Measurements from ENCODE around the gene LIPC.

Gene LIPC

GRCh38 chr15:58551084-58551763 lies 119.4 kb downstream of the LIPC start:
- no peak overlapping the region for H3K27ac ChIP-seq

GRCh38 chr15:58551764-58552504 lies 120.1 kb downstream of the LIPC start:
- H3K36me3 ChIP-seq, result no peaks in the 10 kb centered on the region
- TF ChIP-seq CTCF (IDR thresholded peaks at IDR 0.05; ENCODE audit: low read depth, low read length), result no peak
- no peak overlapping the region for H3K4me3 ChIP-seq (ENCODE audit: low read depth, low read length)
- H3K9me3 ChIP-seq (ENCODE audit: severe bottlenecking), result no peaks in the 10 kb centered on the region
- no peak overlapping the region for H3K27ac ChIP-seq
- no peaks in the 10 kb centered on the region for H3K27me3 ChIP-seq (ENCODE audit: insufficient read depth, low read depth, severe bottlenecking)
- DNase-seq, result no peak

More at GRCh38 chr15:58551084-58551763, 119.4 kb downstream of the LIPC start:
- H3K4me3 ChIP-seq (ENCODE audit: low read depth, low read length), result no peak overlapping the region
- H3K27me3 ChIP-seq (ENCODE audit: insufficient read depth, low read depth, severe bottlenecking), result no peaks in the 10 kb centered on the region
- no peaks in the 10 kb centered on the region for H3K36me3 ChIP-seq
- H3K9me3 ChIP-seq (ENCODE audit: severe bottlenecking), result no peaks in the 10 kb centered on the region
- no peak for DNase-seq
- no peak for TF ChIP-seq CTCF (IDR thresholded peaks at IDR 0.05; ENCODE audit: low read depth, low read length)

- H3K4me3 ChIP-seq (ENCODE audit: low read depth, low read length), result no peak overlapping the region
- no peak overlapping the region for H3K27ac ChIP-seq
- H3K9me3 ChIP-seq (ENCODE audit: severe bottlenecking), result no peaks in the 10 kb centered on the region
- H3K27me3 ChIP-seq (ENCODE audit: insufficient read depth, low read depth, severe bottlenecking), result no peaks in the 10 kb centered on the region
- no peak for TF ChIP-seq CTCF (IDR thresholded peaks at IDR 0.05; ENCODE audit: low read depth, low read length)
- H3K36me3 ChIP-seq, result no peaks in the 10 kb centered on the region
- DNase-seq, result no peak
These were observed 120.9 kb downstream of the LIPC start for GRCh38 chr15:58552505-58553364.

GRCh38 chr15:58553365-58553918 lies 121.7 kb downstream of the LIPC start:
- no peak for DNase-seq
- Histone ChIP-seq H3K36me3 (no peaks in the 10 kb centered on the region), H3K27ac (no peak overlapping the region), H3K4me3 (ENCODE audit: low read depth, low read length) (no peak overlapping the region), H3K9me3 (ENCODE audit: severe bottlenecking) (no peaks in the 10 kb centered on the region), H3K27me3 (ENCODE audit: insufficient read depth, low read depth, severe bottlenecking) (no peaks in the 10 kb centered on the region)
- no peak for TF ChIP-seq CTCF (IDR thresholded peaks at IDR 0.05; ENCODE audit: low read depth, low read length)

- no peaks in the 10 kb centered on the region for H3K36me3 ChIP-seq
- no peaks in the 10 kb centered on the region for H3K27me3 ChIP-seq (ENCODE audit: insufficient read depth, low read depth, severe bottlenecking)
- DNase-seq, result no peak
- peaks cover 8% of the 10 kb centered on the region for H3K9me3 ChIP-seq (ENCODE audit: severe bottlenecking)
- peak overlapping the region; percentile 80 for H3K27ac ChIP-seq
- TF ChIP-seq CTCF (IDR thresholded peaks at IDR 0.05; ENCODE audit: low read depth, low read length), result no peak
- H3K4me3 ChIP-seq (ENCODE audit: low read depth, low read length), result no peak overlapping the region
These were observed 123.0 kb downstream of the LIPC start for GRCh38 chr15:58554758-58555157.

Measured in WERI-Rb-1 (cell line).